ENCODE results near the gene STIM2.

DNA sequence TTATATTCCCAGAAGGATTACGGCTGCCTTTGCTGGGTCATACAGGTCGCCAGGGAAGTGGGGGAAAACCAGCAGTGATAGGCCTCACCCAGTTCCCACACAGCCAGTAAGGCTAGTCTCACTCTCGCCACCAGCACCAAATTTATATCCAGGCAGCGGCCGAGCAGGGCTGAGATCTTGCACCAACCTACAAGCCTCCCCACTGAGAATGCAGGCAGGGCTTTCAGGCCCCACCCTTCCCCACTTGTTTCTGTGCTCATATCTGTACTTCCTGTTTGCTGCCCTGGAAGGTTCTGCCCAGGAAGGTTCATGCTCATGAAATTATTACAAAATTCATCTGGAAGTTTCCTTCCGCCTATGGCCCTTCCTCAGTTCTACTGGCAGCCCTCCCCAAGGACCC is 179.7 kb downstream of the STIM2 start:
- TF ChIP-seq, protein P1, sequence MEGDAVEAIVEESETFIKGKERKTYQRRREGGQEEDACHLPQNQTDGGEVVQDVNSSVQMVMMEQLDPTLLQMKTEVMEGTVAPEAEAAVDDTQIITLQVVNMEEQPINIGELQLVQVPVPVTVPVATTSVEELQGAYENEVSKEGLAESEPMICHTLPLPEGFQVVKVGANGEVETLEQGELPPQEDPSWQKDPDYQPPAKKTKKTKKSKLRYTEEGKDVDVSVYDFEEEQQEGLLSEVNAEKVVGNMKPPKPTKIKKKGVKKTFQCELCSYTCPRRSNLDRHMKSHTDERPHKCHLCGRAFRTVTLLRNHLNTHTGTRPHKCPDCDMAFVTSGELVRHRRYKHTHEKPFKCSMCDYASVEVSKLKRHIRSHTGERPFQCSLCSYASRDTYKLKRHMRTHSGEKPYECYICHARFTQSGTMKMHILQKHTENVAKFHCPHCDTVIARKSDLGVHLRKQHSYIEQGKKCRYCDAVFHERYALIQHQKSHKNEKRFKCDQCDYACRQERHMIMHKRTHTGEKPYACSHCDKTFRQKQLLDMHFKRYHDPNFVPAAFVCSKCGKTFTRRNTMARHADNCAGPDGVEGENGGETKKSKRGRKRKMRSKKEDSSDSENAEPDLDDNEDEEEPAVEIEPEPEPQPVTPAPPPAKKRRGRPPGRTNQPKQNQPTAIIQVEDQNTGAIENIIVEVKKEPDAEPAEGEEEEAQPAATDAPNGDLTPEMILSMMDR (conservative IDR thresholded peaks at IDR 0.05 in 1 of 2, IDR thresholded peaks at IDR 0.05 in 1 of 2; ENCODE audit: low read depth in 1 of 2, low read length in 2 of 2) = no peak
- no peak for TF ChIP-seq EZH2 (IDR thresholded peaks at IDR 0.05; ENCODE audit: low read length, missing control alignments)
